Neutrophil (primary cell): ENCODE data around the gene BANF1.

ENCODE experiments used
- H3K27ac ChIP-seq: fragments of 200-600 bp; sonication (generic); 2 replicates; pipeline ENCODE4 v1.5.1; 2016; ENCODE audit warnings: mild to moderate bottlenecking, moderate library complexity
- H3K27me3 ChIP-seq: fragments of 200-600 bp; sonication (generic); 2 replicates; pipeline ENCODE4 v1.6.0; 2016; ENCODE audit warnings: mild to moderate bottlenecking
- H3K36me3 ChIP-seq: fragments of 200-600 bp; sonication (generic); 2 replicates; pipeline ENCODE4 v1.5.1; 2017
- H3K4me1 ChIP-seq, 2 experiments: fragments of 200-600 bp in 1 of 2; sonication (generic) in 1 of 2; 1 replicate in 1 of 2; 2 replicates in 1 of 2; pipeline versions ENCODE4 v1.5.1 to v1.6.1; 2013 to 2016; ENCODE audit warnings: low read depth in 1 of 2, low read length in 1 of 2, mild to moderate bottlenecking in 1 of 2, moderate library complexity in 1 of 2; ENCODE audit not compliant: control insufficient read depth in 1 of 2, insufficient read depth in 1 of 2
- H3K4me3 ChIP-seq, 2 experiments: fragments of 200-600 bp in 1 of 2; sonication (generic) in 1 of 2; 1 replicate in 1 of 2; 2 replicates in 1 of 2; pipeline ENCODE4 v1.5.1; 2013 to 2016; ENCODE audit warnings: low read depth in 1 of 2, low read length in 1 of 2, mild to moderate bottlenecking in 1 of 2, moderate library complexity in 1 of 2
- H3K9me3 ChIP-seq: fragments of 200-600 bp; sonication (generic); 2 replicates; pipeline ENCODE4 v1.5.1; 2016
- CTCF ChIP-seq: fragments of 200-600 bp; sonication (generic); IDR thresholded peaks from 2 replicates; pipeline ENCODE4 v1.5.1; 2016; ENCODE audit warnings: antibody characterized with exemption

Gene BANF1

DNA sequence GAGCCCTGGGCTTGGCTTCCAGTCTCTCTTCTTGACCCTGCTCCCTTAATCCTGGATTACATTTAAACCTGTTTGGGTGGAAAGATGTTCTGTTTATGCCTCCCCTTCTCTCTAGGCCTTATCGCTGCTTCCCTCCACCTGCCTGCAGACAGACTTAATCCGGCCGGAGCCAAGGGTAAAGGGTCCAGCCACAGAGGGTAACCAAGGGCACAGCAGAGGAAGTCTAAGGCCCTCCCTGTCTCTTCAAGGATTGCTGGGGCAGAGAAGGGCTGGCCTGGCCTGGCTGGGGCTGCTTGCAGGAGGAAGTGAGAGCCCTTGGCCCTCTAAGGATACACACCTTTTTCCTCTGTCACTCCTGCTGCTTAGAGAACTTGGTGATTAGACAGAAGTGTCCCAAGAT lies 44.6 kb downstream of the BANF1 start:
- TF ChIP-seq CTCF, result no peak
- Histone ChIP-seq H3K36me3 (no peaks in the 10 kb centered on the region), H3K27ac (no peak overlapping the region), H3K27me3 (peaks cover 42% of the 10 kb centered on the region), H3K4me3 (no peak overlapping the region), H3K4me1 (peaks cover 11 to 16% of the 10 kb centered on the region in 2 experiments), H3K9me3 (no peaks in the 10 kb centered on the region)

DNA sequence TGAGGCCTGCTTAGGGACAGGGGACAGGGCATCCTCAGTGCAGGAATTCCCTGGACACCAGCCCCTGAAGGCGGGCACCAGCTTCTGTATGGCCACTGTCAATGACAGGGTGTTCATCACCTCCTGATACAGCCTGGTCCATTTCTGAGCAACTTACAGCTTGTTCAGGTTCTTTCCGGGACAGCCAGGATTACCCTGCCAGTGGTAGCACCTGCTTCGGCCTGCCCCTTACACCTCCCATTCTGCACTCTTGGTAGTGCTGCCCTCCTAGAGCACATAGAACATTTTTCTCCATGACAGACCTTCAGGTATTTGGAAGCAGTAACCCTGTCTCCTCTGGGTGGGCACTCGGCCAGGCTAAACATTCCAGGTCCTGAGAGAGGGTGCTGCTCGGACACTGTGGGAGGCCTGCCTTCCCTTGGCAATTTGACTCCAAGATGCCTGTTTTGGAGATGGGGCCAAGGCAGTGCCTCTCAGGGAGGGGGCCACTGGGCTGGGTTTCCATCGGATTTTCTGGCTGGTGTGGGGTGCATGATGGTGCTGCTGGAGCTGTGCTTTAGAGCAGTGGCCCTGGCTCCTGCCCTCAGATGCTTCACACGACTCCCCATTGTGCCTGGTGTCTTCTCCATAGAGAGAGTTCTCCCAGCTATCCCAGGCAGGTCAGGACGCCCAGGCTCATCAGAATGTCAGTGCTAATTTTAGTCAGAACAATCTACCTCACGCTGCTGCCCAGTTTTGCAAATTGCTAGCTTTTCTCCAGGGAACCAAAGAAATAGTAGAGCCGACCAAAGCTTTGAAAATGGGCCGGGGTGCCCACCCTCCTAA lies 45.5 kb downstream of the BANF1 start:
- Histone ChIP-seq H3K36me3 (no peaks in the 10 kb centered on the region), H3K27ac (no peak overlapping the region), H3K9me3 (no peaks in the 10 kb centered on the region), H3K27me3 (peaks cover 42% of the 10 kb centered on the region), H3K4me3 (no peak overlapping the region), H3K4me1 (peaks cover 15 to 18% of the 10 kb centered on the region in 2 experiments)
- TF ChIP-seq CTCF, result no peak

DNA sequence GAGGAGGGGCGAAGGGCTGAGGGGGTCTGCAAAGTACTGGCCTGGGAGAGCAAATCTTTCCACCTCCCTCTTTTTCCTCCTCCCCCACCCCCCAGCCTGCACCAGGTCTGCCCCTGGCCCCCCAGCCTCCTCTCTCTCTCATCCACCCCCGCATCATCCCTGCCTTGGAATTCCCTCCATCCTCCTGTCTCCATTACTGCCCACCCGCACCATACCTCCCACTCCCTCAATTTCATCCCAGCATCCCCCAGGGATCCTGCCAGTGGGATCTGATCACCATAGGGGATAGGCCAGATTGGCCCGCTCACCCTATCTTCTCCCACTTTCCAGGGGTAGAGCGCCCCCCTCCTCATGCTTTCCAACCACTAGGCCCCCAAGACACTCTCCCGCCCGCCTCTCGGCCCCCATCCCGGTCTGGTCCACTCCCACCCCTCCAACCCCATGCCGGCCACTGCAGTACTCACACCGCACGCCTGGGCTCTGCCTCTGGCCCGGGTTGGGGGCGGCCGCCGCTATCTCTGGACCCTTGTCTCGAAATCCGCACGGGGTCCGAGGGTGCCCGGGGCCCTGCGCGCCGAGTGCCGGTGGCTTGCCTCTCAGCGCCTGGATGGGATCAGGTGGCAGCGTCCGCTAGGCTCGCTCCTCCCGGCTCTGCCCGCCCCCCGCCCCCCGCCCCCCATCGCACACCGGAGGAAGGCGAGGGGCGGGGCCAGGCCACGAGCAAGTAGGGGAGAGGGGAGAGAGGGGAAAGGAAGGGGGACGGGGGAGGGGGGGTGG lies 46.4 kb downstream of the BANF1 start, which contains the start of gene GAL3ST3:
Gene GAL3ST3, minus strand, starts transcription at position 615 of the 777 bp plus-strand sequence. CDS start 3,746 bp downstream, outside the sequence.
- peaks cover 23 to 25% of the 10 kb centered on the region in 2 experiments for H3K4me1 ChIP-seq
- H3K4me3 ChIP-seq, result no peak within 1 kb of the TSS
- H3K27me3 ChIP-seq, result peaks cover 42% of the 10 kb centered on the region
- TF ChIP-seq CTCF, result no peak
- no peaks in the 10 kb centered on the region for H3K9me3 ChIP-seq
- no peak within 1 kb of the TSS for H3K27ac ChIP-seq
- peaks cover 6% of the 10 kb centered on the region for H3K36me3 ChIP-seq

GRCh38 chr11:66050581-66051231 lies 48.4 kb downstream of the BANF1 start:
- H3K9me3 ChIP-seq, result no peaks in the 10 kb centered on the region
- H3K36me3 ChIP-seq, result peaks cover 19% of the 10 kb centered on the region
- H3K4me1 ChIP-seq, result peaks cover 19 to 23% of the 10 kb centered on the region in 2 experiments
- peaks cover 42% of the 10 kb centered on the region for H3K27me3 ChIP-seq
- H3K27ac ChIP-seq, result peak overlapping the region; percentile 84
- no peak for TF ChIP-seq CTCF
- H3K4me3 ChIP-seq, result no peak overlapping the region

- H3K9me3 ChIP-seq, result no peaks in the 10 kb centered on the region
- H3K27ac ChIP-seq, result peak overlapping the region; percentile 84
- peaks cover 24% of the 10 kb centered on the region for H3K36me3 ChIP-seq
- peak overlapping the region; percentile 70 to 91 for H3K4me3 ChIP-seq
- H3K4me1 ChIP-seq, result peaks cover 19 to 23% of the 10 kb centered on the region in 2 experiments
- TF ChIP-seq CTCF, result no peak
- H3K27me3 ChIP-seq, result peaks cover 37% of the 10 kb centered on the region
These were observed 49.1 kb downstream of the BANF1 start for GRCh38 chr11:66051371-66051765.
